A549 treated with dexamethasone at 1 μM for 4 hours (cell line): ENCODE data around the gene HS3ST3B1. TPM values are rescaled to one million over a fixed set of nuclear protein-coding genes. Genes with fewer than 3 reads are reported as not detected.

Source experiments
- total RNA-seq: library from RNA; stranded (reverse); fragments of 200-300 nt; extraction: Qiagen RNA extraction; gene quantifications from 5 replicates; pipeline ENCODE4 v1.2.3, GENCODE V29; 2022

Gene HS3ST3B1
- total RNA-seq, result 0.88 to 1.9 TPM (median 1.7 TPM) in 5 replicates

GRCh38 chr17:14300575-14301278 lies at the start of gene HS3ST3B1:
Gene HS3ST3B1, plus strand, starts transcription at chr17:14301081. Its CDS starts 438 bp downstream, at chr17:14301519.

Other genes with a start within 250 kb of the HS3ST3B1 start
- 19.2 to 22.4 TPM (median 20.8 TPM) in 5 replicates for gene COX10, start 231.6 kb upstream of the HS3ST3B1 start, total RNA-seq
- gene CDRT15, start 64.2 kb upstream of the HS3ST3B1 start, total RNA-seq, result not detected in 5 replicates